HepG2 (cell line): ENCODE measurements around the gene MYEOV. TPM values are rescaled to one million over a fixed set of nuclear protein-coding genes. Genes with fewer than 3 reads are reported as not detected.

Source experiments
- ATAC-seq: fragments of 200-7000 bp; cut with Tn5 transposase; 3 replicates; pipeline ENCODE4 v1.9.1; 2020; ENCODE audit warnings: mild to moderate bottlenecking, moderate library complexity
- BruUV-seq: library from RNA; stranded (reverse); fragments of 400-500 nt; replicated peaks from 2 replicates; lab custom pipeline; 2021; lab: Mats Ljungman, UMichigan
- CTCF ChIA-PET: fragments of 300-600 bp; formaldehyde crosslinking; extraction: SDS; loops from one replicate; lab custom pipeline; 2021; ENCODE audit warnings: low total read pairs, inconsistent platforms, low intra/inter-chr PET ratio; lab: Yijun Ruan, JAX
- POLR2A ChIA-PET: fragments of 350-600 bp; sonication (Branson Sonifier 250); formaldehyde crosslinking; loops from one replicate; lab custom pipeline; 2020; ENCODE audit warnings: antibody characterized with exemption, inconsistent platforms; lab: Yijun Ruan, JAX
- DNase-seq: peaks from one replicate; pipeline ENCODE4 v3.0.0-alpha.2; 2015; ENCODE audit warnings: low spot score
- FAIRE-seq: peaks from 3 replicates; lab custom pipeline; 2011; peaks lifted over from hg19 to GRCh38; lab: Jason Lieb, UNC
- H2AFZ ChIP-seq: one replicate; pipeline ENCODE4 v1.6.1; 2011; ENCODE audit warnings: low read length, inconsistent platforms
- H3K27ac ChIP-seq: fragments of 300-600 bp; 3 replicates; pipeline ENCODE4 v1.8.0; 2011; ENCODE audit warnings: mixed run types, mild to moderate bottlenecking, mixed read lengths, low read length, inconsistent platforms; ENCODE audit not compliant: insufficient read depth; ENCODE audit errors: extremely low read length
- H3K27me3 ChIP-seq, 2 experiments: fragments of 200-600 bp in 1 of 2; 2 replicates in 1 of 2; 3 replicates in 1 of 2; pipeline versions ENCODE4 v1.6.0 to v1.8.0; 2011; ENCODE audit warnings: low read length in 2 of 2, mild to moderate bottlenecking in 2 of 2, moderate library complexity in 2 of 2, inconsistent platforms in 1 of 2; ENCODE audit not compliant: insufficient read depth in 2 of 2, control insufficient read depth in 1 of 2
- H3K36me3 ChIP-seq, 2 experiments: fragments of 200-600 bp in 1 of 2; replicated peaks in 1 of 2; 2 replicates in 1 of 2; 3 replicates in 1 of 2; pipeline versions ENCODE4 v1.5.1 to v1.8.0; 2011; ENCODE audit warnings: low read length in 2 of 2, inconsistent platforms in 1 of 2; ENCODE audit not compliant: insufficient read depth in 2 of 2, control insufficient read depth in 1 of 2
- H3K4me1 ChIP-seq: 2 replicates; pipeline ENCODE4 v1.5.1; 2012; ENCODE audit warnings: low read length, inconsistent platforms; ENCODE audit not compliant: insufficient read depth
- H3K4me2 ChIP-seq: 2 replicates; pipeline ENCODE4 v1.6.0; 2011; ENCODE audit warnings: low read depth, low read length, inconsistent platforms
- H3K4me3 ChIP-seq, 3 experiments: fragments of 200-600 bp in 1 of 3; sonication (generic), shearing (Covaris generic) in 1 of 3; replicated peaks in 1 of 3; 2 replicates each; pipeline ENCODE4 v1.5.1; 2011 to 2016; ENCODE audit warnings: low read length in 3 of 3, inconsistent platforms in 2 of 3, low read depth in 2 of 3, mild to moderate bottlenecking in 2 of 3, control low read depth in 1 of 3, mixed read lengths in 1 of 3; ENCODE audit not compliant: insufficient read depth in 1 of 3
- H3K79me2 ChIP-seq: one replicate; pipeline ENCODE4 v1.6.1; 2011; ENCODE audit warnings: low read length, inconsistent platforms; ENCODE audit not compliant: insufficient read depth
- H3K9ac ChIP-seq: 2 replicates; pipeline ENCODE4 v1.6.0; 2011; ENCODE audit warnings: mild to moderate bottlenecking, low read depth, low read length, inconsistent platforms; ENCODE audit not compliant: insufficient read depth
- H3K9me3 ChIP-seq: 2 replicates; pipeline ENCODE4 v1.5.1; 2012; ENCODE audit warnings: mild to moderate bottlenecking, low read length
- H4K20me1 ChIP-seq: 2 replicates; pipeline ENCODE4 v1.6.0; 2011; ENCODE audit warnings: inconsistent platforms, mild to moderate bottlenecking, low read length, moderate library complexity; ENCODE audit not compliant: insufficient read depth
- ARID2 ChIP-seq: sonication (generic); formaldehyde crosslinking; IDR thresholded peaks from 2 replicates; pipeline ENCODE4 v1.8.1; 2022; ENCODE audit warnings: mild to moderate bottlenecking, missing genetic modification reagents, borderline replicate concordance
- ATF1 ChIP-seq: IDR thresholded peaks from 2 replicates; pipeline ENCODE4 v1.6.1; 2016; ENCODE audit warnings: mild to moderate bottlenecking, control low read depth
- FOSL2 ChIP-seq: sonication (generic); formaldehyde crosslinking; IDR thresholded peaks from 2 replicates; pipeline ENCODE4 v1.4.0; 2020; ENCODE audit warnings: missing genetic modification reagents
- GFI1 ChIP-seq: sonication (generic); formaldehyde crosslinking; IDR thresholded peaks from 2 replicates; pipeline ENCODE4 v1.5.0; 2020; ENCODE audit warnings: missing genetic modification reagents, mild to moderate bottlenecking, borderline replicate concordance
- HMG20A ChIP-seq: IDR thresholded peaks from 2 replicates; pipeline ENCODE4 v1.6.1; 2016; ENCODE audit warnings: borderline replicate concordance
- MEIS2 ChIP-seq: sonication (generic); formaldehyde crosslinking; IDR thresholded peaks from 2 replicates; pipeline ENCODE4 v1.9.0; 2021; ENCODE audit warnings: mild to moderate bottlenecking, missing genetic modification reagents
- SKIL ChIP-seq: sonication (generic); formaldehyde crosslinking; IDR thresholded peaks from 2 replicates; pipeline ENCODE4 v1.8.0; 2022; ENCODE audit warnings: missing genetic modification reagents, mild to moderate bottlenecking, moderate library complexity, borderline replicate concordance
- SOX5 ChIP-seq: IDR thresholded peaks from 2 replicates; pipeline ENCODE4 v1.6.1; 2016; ENCODE audit warnings: borderline replicate concordance
- SP1 ChIP-seq, 2 experiments: fragments of 450-650 bp in 1 of 2; sonication (generic) in 1 of 2; formaldehyde crosslinking in 1 of 2; IDR thresholded peaks; 2 replicates each; pipeline versions ENCODE4 v1.4.0 to v1.6.1; 2016 to 2020; ENCODE audit warnings: missing genetic modification reagents in 1 of 2
- TP53 ChIP-seq: sonication (generic); formaldehyde crosslinking; conservative IDR thresholded peaks from 2 replicates; pipeline ENCODE4 v1.4.0; 2020; ENCODE audit warnings: missing genetic modification reagents
- ZFP1 ChIP-seq: IDR thresholded peaks from 2 replicates; pipeline ENCODE4 v1.6.1; 2016
- ZKSCAN1 ChIP-seq: fragments of 150-350 bp; IDR thresholded peaks from 2 replicates; pipeline ENCODE4 v1.6.1; 2014; ENCODE audit warnings: low read length
- ZNF619 ChIP-seq: sonication (generic); formaldehyde crosslinking; IDR thresholded peaks from 2 replicates; pipeline ENCODE4 v1.4.0; 2020; ENCODE audit warnings: mild to moderate bottlenecking, missing genetic modification reagents
- ZSCAN21 ChIP-seq: sonication (generic); formaldehyde crosslinking; IDR thresholded peaks from 2 replicates; pipeline ENCODE4 v1.8.0; 2022; ENCODE audit warnings: mild to moderate bottlenecking, missing genetic modification reagents, moderate library complexity, borderline replicate concordance
- WGBS: methylation state at CpG from one replicate; pipeline ENCODE4 v1.1.6; 2017; ENCODE audit warnings: low lambda C conversion rate; 5-methylcytosine and 5-hydroxymethylcytosine counted together
- in situ Hi-C: cut with HindIII; loops from 2 replicates; pipeline ENCODE4 v1.10.0; 2017; ENCODE audit warnings: low pct_unique_long_range_greater_than_20kb; ENCODE audit not compliant: extremely low pct_ligation_motif_present
- intact Hi-C: fragments of 100-400 bp; cut with micrococcal nuclease; formaldehyde crosslinking; loops from one replicate; pipeline ENCODE4 v1.10.0; 2022; ENCODE audit not compliant: unreplicated experiment
- polyA plus RNA-seq, 8 experiments: library from polyadenylated mRNA; depleted of rRNA in 3 of 8; stranded (reverse) in 7 of 8; unstranded in 1 of 8; fragments of >200 nt; fragmentation: Illumina TruSeq in 4 of 8; extraction: Trizol in 4 of 8; gene quantifications; 2 replicates each; pipeline versions ENCODE4 v1.2.1 to v1.2.3, GENCODE V29; 2011 to 2016; ENCODE audit warnings: low read depth in 4 of 8, missing spikeins in 1 of 8, mixed read lengths in 1 of 8; ENCODE audit not compliant: insufficient read depth in 1 of 8
- total RNA-seq, 5 experiments: library from RNA; depleted of rRNA; stranded (reverse); fragments of >200 nt; fragmentation: Illumina TruSeq; extraction: Trizol; gene quantifications; 2 replicates each; pipeline ENCODE4 v1.2.3, GENCODE V29; 2016; ENCODE audit warnings: low read depth in 1 of 5
- TF ChIP-seq, protein P1 (sequence below): sonication (generic); formaldehyde crosslinking; IDR thresholded peaks from 2 replicates; pipeline ENCODE4 v1.4.0; 2020; ENCODE audit warnings: missing genetic modification reagents, borderline replicate concordance

Gene MYEOV
- total and polyA plus RNA-seq, 2 of the 13 experiments (the other 11 are each of a cell fraction or from before 2014, with no cell fraction given), result 0.33 to 1.8 TPM

- DNase-seq (no peak), ATAC-seq (no peak), FAIRE-seq (no peak)
- intact Hi-C loops, result no loop called here
- ChIA-PET CTCF (no interaction called here), POLR2A (no interaction called here)
- Histone ChIP-seq H3K79me2 (no peaks in the 10 kb centered on the region), H3K27me3 (peaks cover 8 to 56% of the 10 kb centered on the region in 2 experiments; a peak in 4 of 5 replicates), H3K9ac (no peak overlapping the region), H3K4me3 (no peak overlapping the region), H2AFZ (no peak overlapping the region), H3K4me1 (no peaks in the 10 kb centered on the region), H3K36me3 (no peaks in the 10 kb centered on the region), H3K27ac (no peak overlapping the region), H3K9me3 (no peaks in the 10 kb centered on the region), H3K4me2 (no peak overlapping the region), H4K20me1 (no peaks in the 10 kb centered on the region)
- 11% methylated on average over 12 of the region's 12 CpGs for WGBS
- in situ Hi-C loops, result no loop called here
- TF ChIP-seq ZNF619 (CRISPR knock-in tag) (no peak), SKIL (CRISPR knock-in tag) (no peak), TP53 (no peak), ZSCAN21 (CRISPR knock-in tag) (no peak), ARID2 (CRISPR knock-in tag) (no peak), MEIS2 (CRISPR knock-in tag) (no peak), ZKSCAN1 (no peak), HMG20A (no peak), ATF1 (CRISPR knock-in tag) (no peak), GFI1 (no peak), SP1 (IDR thresholded peaks at IDR 0.05) (no peak), SP1 (CRISPR knock-in tag; IDR thresholded peaks at IDR 0.05) (no peak), SOX5 (no peak), ZFP1 (CRISPR knock-in tag) (no peak), FOSL2 (CRISPR knock-in tag) (no peak)
- TF ChIP-seq, protein P1, sequence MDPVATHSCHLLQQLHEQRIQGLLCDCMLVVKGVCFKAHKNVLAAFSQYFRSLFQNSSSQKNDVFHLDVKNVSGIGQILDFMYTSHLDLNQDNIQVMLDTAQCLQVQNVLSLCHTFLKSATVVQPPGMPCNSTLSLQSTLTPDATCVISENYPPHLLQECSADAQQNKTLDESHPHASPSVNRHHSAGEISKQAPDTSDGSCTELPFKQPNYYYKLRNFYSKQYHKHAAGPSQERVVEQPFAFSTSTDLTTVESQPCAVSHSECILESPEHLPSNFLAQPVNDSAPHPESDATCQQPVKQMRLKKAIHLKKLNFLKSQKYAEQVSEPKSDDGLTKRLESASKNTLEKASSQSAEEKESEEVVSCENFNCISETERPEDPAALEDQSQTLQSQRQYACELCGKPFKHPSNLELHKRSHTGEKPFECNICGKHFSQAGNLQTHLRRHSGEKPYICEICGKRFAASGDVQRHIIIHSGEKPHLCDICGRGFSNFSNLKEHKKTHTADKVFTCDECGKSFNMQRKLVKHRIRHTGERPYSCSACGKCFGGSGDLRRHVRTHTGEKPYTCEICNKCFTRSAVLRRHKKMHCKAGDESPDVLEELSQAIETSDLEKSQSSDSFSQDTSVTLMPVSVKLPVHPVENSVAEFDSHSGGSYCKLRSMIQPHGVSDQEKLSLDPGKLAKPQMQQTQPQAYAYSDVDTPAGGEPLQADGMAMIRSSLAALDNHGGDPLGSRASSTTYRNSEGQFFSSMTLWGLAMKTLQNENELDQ (CRISPR knock-in tag), result no peak
- no TSS peak for BruUV-seq
Observed at GRCh38 chr11:69307871-69308431, 14.0 kb downstream of the MYEOV start.
